ENCODE measurements around the gene DIS3L2.

Gene DIS3L2

DNA sequence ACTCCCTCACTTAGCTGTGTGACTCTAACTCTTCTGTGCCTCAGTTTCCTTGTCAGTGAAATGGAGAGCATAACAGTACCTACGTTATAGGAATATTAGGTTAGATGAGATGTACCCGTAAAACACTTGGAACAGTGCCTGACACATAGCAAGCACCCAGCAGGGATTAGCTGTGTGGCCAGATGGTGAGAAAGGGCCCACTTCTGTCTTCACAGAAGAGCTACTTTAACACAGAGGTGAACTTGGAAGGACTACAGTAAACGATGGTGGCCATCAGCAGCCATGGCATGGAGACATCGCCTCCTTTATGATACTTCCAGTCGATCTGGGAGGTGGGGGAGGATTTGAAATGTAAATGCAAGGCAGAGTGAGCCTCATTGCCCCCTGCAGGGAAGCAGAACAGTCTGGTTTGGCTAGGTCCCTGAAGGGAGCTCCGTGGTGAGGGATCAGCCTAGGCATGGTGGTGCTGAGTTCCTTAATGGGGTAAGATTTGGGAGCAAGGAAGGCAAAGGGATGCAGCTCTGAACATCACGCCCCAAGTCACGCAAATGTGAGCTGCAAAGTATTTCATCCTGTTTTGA is 315.3 kb downstream of the DIS3L2 start:
- H3K4me3 ChIP-seq (ENCODE audit: low read depth, low read length), result no peak overlapping the region
- TF ChIP-seq, protein P1, sequence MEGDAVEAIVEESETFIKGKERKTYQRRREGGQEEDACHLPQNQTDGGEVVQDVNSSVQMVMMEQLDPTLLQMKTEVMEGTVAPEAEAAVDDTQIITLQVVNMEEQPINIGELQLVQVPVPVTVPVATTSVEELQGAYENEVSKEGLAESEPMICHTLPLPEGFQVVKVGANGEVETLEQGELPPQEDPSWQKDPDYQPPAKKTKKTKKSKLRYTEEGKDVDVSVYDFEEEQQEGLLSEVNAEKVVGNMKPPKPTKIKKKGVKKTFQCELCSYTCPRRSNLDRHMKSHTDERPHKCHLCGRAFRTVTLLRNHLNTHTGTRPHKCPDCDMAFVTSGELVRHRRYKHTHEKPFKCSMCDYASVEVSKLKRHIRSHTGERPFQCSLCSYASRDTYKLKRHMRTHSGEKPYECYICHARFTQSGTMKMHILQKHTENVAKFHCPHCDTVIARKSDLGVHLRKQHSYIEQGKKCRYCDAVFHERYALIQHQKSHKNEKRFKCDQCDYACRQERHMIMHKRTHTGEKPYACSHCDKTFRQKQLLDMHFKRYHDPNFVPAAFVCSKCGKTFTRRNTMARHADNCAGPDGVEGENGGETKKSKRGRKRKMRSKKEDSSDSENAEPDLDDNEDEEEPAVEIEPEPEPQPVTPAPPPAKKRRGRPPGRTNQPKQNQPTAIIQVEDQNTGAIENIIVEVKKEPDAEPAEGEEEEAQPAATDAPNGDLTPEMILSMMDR (IDR thresholded peaks at IDR 0.05; ENCODE audit: low read depth, low read length), result no peak

DNA sequence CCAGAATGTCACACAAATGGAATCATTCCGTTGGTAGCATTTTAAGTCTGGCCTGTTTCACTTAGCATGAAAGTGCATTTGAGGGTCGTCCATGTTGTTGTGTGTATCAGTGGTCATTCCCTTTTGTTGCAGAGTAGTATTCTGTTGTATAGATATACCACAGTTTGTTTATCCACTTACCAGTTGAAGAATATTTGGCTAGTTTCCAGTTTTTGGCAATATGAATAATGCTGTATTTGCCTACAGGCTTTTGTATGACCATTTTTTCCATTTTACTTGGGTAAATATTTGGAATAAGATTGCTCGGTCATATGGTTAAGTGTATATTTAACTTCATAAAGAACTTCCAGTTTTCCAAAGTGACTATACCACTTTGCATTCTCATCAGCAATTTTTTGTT is 317.0 kb downstream of the DIS3L2 start:
- TF ChIP-seq, protein P1 (IDR thresholded peaks at IDR 0.05; ENCODE audit: low read depth, low read length), result no peak
- no peak overlapping the region for H3K4me3 ChIP-seq (ENCODE audit: low read depth, low read length)

DNA sequence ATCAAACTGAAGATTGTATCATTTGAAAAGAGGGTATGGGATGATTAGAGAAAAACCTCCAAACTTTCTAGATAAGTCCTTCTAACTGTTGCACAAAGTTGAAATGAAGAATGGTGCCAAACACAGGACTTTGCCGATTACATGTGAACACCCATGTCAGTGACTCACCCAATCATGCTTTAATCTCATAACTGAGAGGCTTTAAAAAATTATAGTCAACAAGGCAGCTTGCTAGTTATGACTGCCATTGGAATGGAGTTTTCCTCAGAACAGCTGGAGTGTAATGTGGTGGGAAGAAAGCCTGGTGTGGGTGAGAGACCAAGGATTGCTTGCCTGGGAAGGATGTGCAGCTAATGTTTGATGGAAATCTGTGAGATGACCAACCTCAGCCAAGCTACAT is 318.8 kb downstream of the DIS3L2 start:
- TF ChIP-seq, protein P1 (IDR thresholded peaks at IDR 0.05; ENCODE audit: low read depth, low read length), result no peak
- H3K4me3 ChIP-seq (ENCODE audit: low read depth, low read length), result no peak overlapping the region

DNA sequence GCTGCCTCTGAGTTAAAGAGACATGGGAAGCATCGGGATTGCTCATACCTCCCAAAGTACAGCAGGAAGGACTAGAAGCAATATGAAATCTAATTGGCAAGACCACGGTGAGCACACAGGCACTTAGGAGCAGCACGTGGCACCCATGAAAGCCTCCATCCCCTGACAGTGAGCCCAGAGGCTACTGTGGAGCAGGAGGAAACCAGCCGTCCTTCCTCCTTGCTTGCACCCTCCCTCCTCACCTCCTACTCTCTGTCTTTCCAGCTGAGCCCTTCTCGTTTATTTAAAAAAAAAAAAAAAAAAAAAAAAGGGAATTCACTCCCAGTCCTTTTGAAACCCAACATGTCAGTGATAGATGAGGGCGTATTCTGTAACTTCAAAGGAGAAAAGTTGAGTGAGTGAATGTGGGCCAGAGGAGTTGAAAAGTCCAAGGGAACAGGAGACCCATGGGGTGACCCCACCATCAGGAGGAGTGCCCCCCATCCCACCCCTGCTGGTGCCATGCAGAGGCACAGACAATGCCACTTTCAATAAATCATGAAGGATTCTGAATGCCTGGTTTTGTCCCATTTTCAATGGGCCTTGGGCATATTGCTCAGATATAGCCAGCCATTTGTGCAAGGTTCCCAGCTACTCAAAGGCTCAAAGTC is 320.5 kb downstream of the DIS3L2 start:
- TF ChIP-seq, protein P1 (IDR thresholded peaks at IDR 0.05; ENCODE audit: low read depth, low read length), result no peak
- no peak overlapping the region for H3K4me3 ChIP-seq (ENCODE audit: low read depth, low read length)

DNA sequence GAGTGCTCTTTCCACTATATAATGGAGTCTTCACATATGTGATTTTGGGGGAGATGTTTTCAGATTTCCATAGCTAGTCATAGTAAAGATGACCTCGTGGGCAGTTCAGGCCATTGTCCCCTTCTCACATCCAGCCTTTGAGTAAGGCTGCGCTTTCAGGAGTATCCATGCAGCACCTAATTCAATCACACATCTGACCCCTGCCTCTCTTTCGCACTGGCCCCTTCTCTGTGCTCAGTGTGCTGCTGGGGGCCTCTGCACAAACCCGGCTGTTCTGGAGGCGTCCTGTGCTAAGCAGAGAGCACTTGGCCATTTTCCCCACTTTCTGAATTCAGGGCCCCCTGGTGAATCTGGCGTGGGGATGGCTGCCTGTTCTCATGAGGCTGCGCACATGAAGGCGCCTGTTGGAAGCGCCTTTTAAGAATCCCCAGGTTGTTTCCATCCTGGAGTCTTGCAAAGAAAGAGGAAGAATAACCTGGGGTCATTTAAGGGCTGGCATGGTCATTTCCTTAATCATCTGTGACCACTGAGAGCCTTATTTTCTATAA is 321.1 kb downstream of the DIS3L2 start:
- H3K4me3 ChIP-seq (ENCODE audit: low read depth, low read length), result no peak overlapping the region
- TF ChIP-seq, protein P1 (IDR thresholded peaks at IDR 0.05; ENCODE audit: low read depth, low read length), result no peak

DNA sequence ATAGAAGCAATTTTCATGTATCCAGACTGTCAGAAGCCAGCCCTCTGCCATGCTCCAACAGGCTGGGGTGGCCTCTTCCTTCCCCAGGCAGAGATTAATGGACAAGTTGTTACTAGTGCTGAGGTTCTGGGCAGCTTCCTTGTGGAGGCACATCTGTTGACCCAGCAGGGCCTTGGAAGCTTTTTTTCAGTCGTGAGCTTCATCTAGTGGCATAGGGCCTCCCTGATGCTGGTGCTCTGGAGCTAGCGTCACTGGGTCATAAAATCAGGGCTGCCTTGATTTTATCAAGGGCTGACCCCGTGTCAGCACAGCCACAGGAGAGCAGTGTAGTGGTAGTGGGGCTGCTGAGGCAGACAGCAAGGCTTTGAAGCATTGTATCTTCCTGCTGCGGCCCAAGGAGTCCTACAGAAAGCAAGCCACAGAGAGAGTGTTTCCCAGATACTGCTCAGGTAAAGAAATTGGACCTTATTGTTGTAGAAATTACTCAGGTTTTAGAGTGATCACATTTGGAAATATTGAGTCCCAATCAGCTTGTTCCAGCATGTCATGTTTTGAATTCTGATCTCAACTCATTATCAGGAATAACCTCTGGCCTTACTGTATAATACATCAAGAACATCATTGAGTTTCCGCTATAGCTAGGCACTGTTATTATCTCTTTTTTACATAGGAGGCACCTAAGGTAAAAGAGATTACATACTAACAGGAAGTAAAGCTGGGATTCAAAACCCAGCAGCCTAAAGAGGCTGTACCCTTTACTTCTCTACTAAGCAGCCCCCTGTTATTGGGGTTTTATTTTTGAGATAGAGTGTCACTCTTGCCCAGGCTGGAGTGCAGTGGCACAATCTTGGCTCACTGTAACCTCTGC is 324.7 kb downstream of the DIS3L2 start:
- TF ChIP-seq, protein P1 (IDR thresholded peaks at IDR 0.05; ENCODE audit: low read depth, low read length), result no peak
- no peak overlapping the region for H3K4me3 ChIP-seq (ENCODE audit: low read depth, low read length)

Measured in WI38 (cell line).